SK-N-SH treated with all-trans-retinoic acid at 6 μM for 48 hours (cell line): Measurements from ENCODE around the gene GSC2.

Experiments used
- ARNTL ChIP-seq: fragments of 450-650 bp; formaldehyde crosslinking; IDR thresholded peaks from 2 replicates; pipeline ENCODE4 v1.5.0; 2020; ENCODE audit warnings: low read depth, mild to moderate bottlenecking, moderate library complexity, borderline replicate concordance
- CSDC2 ChIP-seq: fragments of 250-450 bp; sonication (Bioruptor Pico); IDR thresholded peaks from 2 replicates; pipeline ENCODE4 v1.5.0; 2020; ENCODE audit warnings: mild to moderate bottlenecking, moderate library complexity
- ESRRG ChIP-seq: fragments of 250-450 bp; sonication (Bioruptor Pico); IDR thresholded peaks from 2 replicates; pipeline ENCODE4 v1.6.1; 2021; ENCODE audit warnings: mild to moderate bottlenecking
- ISL1 ChIP-seq: fragments of 250-450 bp; sonication (Bioruptor Pico); IDR thresholded peaks from 2 replicates; pipeline ENCODE4 v2.1.2; 2022; ENCODE audit warnings: mild to moderate bottlenecking, moderate library complexity
- OSR1 ChIP-seq: fragments of 250-450 bp; sonication (Bioruptor Pico); IDR thresholded peaks from 2 replicates; pipeline ENCODE4 v1.8.0; 2022; ENCODE audit warnings: moderate library complexity, mild to moderate bottlenecking, inconsistent platforms
- PPARA ChIP-seq: fragments of 250-450 bp; sonication (Bioruptor Pico); IDR thresholded peaks from 2 replicates; pipeline ENCODE4 v1.5.0; 2020; ENCODE audit warnings: mild to moderate bottlenecking, borderline replicate concordance
- ZFP3 ChIP-seq: fragments of 250-450 bp; sonication (Bioruptor Pico); IDR thresholded peaks from 2 replicates; pipeline ENCODE4 v1.5.0; 2020; ENCODE audit warnings: mild to moderate bottlenecking, moderate library complexity
- ZFP30 ChIP-seq: fragments of 450-650 bp; formaldehyde crosslinking; IDR thresholded peaks from 2 replicates; pipeline ENCODE4 v1.5.0; 2022; ENCODE audit warnings: mild to moderate bottlenecking, moderate library complexity
- ZNF565 ChIP-seq: fragments of 450-650 bp; formaldehyde crosslinking; conservative IDR thresholded peaks from 2 replicates; pipeline ENCODE4 v1.5.0; 2020; ENCODE audit warnings: low read depth, mild to moderate bottlenecking, moderate library complexity
- ZNF8 ChIP-seq: fragments of 450-650 bp; formaldehyde crosslinking; IDR thresholded peaks from 2 replicates; pipeline ENCODE4 v1.5.0; 2020; ENCODE audit warnings: mild to moderate bottlenecking, moderate library complexity
- TF ChIP-seq, protein P1 (sequence below): fragments of 250-450 bp; sonication (Bioruptor Pico); IDR thresholded peaks from 2 replicates; pipeline ENCODE4 v1.8.0; 2020; ENCODE audit warnings: mild to moderate bottlenecking, moderate library complexity, borderline replicate concordance
- TF ChIP-seq, protein P2 (sequence below): fragments of 250-450 bp; sonication (Bioruptor Pico); IDR thresholded peaks from 2 replicates; pipeline ENCODE4 v1.5.1; 2021; ENCODE audit warnings: mild to moderate bottlenecking, moderate library complexity

DNA sequence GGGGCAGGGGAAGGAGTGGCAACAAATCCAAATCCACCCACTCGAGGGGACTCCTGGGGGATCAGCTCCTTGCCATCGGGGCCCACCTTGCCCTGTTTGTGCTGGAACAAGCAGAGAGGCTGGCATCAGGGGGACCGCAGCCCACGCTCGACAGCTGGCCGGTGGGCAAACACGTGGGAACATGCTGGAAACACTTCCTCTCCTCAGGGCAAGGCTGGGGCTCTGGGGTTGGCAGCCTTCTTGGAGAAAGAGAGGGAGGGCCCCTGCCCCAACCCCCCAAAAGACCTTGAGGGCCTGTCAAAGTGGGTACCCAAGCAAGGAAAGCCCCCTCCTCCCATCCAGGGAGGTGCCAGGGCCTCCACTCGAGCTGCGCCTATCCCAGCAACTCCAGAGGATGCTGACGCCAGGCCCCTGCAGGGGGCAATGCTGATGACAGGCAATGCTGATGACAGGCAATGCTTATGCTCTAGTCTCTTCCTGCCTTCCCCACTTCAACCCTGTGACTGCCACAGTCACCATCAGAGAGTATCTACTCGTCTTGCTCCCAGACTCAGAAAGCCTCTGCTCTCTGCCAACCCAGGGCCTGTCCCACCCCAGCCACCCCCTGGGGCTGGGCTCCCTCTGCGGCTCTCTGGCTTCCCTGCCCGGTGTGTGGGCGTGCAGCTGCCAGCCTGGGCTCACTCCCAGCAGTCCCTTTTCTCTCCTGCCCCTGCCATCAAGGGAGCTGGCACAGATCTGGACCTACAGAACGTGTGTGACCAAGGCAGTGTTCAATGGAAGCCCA, 11.7 kb downstream of the GSC2 start:
- TF ChIP-seq OSR1 (CRISPR knock-in tag) (no peak), ISL1 (no peak), ZNF8 (CRISPR knock-in tag) (no peak), PPARA (CRISPR knock-in tag) (no peak), ESRRG (CRISPR knock-in tag) (no peak), ARNTL (CRISPR knock-in tag) (no peak), ZFP3 (CRISPR knock-in tag) (no peak), ZNF565 (CRISPR knock-in tag) (no peak), CSDC2 (CRISPR knock-in tag) (no peak), ZFP30 (CRISPR knock-in tag) (no peak)
- TF ChIP-seq, protein P1, sequence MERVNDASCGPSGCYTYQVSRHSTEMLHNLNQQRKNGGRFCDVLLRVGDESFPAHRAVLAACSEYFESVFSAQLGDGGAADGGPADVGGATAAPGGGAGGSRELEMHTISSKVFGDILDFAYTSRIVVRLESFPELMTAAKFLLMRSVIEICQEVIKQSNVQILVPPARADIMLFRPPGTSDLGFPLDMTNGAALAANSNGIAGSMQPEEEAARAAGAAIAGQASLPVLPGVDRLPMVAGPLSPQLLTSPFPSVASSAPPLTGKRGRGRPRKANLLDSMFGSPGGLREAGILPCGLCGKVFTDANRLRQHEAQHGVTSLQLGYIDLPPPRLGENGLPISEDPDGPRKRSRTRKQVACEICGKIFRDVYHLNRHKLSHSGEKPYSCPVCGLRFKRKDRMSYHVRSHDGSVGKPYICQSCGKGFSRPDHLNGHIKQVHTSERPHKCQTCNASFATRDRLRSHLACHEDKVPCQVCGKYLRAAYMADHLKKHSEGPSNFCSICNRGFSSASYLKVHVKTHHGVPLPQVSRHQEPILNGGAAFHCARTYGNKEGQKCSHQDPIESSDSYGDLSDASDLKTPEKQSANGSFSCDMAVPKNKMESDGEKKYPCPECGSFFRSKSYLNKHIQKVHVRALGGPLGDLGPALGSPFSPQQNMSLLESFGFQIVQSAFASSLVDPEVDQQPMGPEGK (CRISPR knock-in tag) = no peak
- TF ChIP-seq, protein P2, sequence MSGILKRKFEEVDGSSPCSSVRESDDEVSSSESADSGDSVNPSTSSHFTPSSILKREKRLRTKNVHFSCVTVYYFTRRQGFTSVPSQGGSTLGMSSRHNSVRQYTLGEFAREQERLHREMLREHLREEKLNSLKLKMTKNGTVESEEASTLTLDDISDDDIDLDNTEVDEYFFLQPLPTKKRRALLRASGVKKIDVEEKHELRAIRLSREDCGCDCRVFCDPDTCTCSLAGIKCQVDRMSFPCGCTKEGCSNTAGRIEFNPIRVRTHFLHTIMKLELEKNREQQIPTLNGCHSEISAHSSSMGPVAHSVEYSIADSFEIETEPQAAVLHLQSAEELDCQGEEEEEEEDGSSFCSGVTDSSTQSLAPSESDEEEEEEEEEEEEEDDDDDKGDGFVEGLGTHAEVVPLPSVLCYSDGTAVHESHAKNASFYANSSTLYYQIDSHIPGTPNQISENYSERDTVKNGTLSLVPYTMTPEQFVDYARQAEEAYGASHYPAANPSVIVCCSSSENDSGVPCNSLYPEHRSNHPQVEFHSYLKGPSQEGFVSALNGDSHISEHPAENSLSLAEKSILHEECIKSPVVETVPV (CRISPR knock-in tag) = no peak
